HG03159 (cell line): ENCODE data around the gene SLC48A1.

Source experiments
- ATAC-seq: cut with Tn5 transposase; IDR thresholded peaks from one replicate; pipeline ENCODE4 v1.9.1; 2021; ENCODE audit warnings: mild to moderate bottlenecking, moderate library complexity; ENCODE audit not compliant: unreplicated experiment

Gene SLC48A1

GRCh38 chr12:47821346-47821706 is 48.3 kb downstream of the SLC48A1 start:
- no peak for ATAC-seq

- no peak for ATAC-seq
Observed at GRCh38 chr12:47822401-47822800, 49.4 kb downstream of the SLC48A1 start.

GRCh38 chr12:47822863-47823262 is 49.8 kb downstream of the SLC48A1 start:
- ATAC-seq: no peak

DNA sequence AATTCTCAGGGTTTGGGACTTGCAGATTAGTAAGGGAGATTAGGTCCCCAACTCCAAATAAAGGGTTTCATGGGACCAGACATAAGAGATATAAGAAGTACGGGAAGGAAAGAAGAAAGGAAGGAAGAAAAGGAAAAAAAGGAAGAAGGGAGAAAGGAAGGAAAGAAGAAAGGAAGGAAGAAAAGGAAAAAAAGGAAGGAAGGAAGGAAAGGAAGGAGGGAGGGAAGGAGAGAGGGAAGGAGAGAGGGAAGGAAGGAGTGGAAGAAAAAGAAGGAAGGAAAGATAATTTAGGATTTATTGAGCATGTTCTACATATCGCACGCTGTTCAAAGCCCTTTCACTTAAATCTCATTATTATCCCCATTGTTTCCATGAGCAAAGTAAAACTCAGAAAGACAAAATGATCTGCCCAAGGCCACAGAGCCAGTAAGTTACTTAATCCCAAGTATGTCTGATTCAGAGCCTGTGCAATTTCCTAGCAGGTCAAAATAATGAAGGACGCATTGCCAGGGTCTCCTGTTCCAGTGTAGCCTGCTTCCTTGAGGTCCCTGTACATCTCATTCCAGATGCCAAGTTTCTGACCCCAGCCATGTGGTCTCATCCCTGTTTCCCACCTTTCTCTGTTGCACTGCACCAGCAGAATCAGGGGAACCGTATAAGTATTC is 50.5 kb downstream of the SLC48A1 start:
- no peak for ATAC-seq

GRCh38 chr12:47824198-47824597 is 51.2 kb downstream of the SLC48A1 start:
- ATAC-seq: no peak

- ATAC-seq: no peak
Observed at GRCh38 chr12:47824635-47825034, 51.6 kb downstream of the SLC48A1 start.

DNA sequence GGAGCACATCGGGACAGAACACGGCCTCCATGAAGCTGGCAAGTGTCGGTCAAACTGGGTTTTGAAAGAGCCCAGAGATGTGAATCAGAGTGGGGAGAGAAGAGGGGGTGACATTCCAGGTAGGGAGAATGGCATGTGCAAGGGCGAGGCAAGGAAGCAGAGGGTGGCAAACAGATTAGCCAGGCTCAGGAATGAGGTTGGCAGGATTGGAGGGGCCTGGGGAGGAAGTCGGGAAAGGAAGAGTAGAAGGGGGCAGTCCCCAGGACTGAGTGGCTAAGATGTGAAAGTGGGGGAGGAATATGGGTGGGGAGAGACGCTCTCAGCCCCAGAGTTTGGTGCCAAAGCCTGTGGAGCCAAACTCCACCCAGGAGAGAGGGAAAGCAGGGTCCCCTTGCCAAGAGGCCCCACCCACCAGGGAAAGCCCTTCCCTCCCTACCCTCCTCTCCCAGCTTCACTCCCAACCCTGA is 52.2 kb downstream of the SLC48A1 start:
- ATAC-seq: no peak

DNA sequence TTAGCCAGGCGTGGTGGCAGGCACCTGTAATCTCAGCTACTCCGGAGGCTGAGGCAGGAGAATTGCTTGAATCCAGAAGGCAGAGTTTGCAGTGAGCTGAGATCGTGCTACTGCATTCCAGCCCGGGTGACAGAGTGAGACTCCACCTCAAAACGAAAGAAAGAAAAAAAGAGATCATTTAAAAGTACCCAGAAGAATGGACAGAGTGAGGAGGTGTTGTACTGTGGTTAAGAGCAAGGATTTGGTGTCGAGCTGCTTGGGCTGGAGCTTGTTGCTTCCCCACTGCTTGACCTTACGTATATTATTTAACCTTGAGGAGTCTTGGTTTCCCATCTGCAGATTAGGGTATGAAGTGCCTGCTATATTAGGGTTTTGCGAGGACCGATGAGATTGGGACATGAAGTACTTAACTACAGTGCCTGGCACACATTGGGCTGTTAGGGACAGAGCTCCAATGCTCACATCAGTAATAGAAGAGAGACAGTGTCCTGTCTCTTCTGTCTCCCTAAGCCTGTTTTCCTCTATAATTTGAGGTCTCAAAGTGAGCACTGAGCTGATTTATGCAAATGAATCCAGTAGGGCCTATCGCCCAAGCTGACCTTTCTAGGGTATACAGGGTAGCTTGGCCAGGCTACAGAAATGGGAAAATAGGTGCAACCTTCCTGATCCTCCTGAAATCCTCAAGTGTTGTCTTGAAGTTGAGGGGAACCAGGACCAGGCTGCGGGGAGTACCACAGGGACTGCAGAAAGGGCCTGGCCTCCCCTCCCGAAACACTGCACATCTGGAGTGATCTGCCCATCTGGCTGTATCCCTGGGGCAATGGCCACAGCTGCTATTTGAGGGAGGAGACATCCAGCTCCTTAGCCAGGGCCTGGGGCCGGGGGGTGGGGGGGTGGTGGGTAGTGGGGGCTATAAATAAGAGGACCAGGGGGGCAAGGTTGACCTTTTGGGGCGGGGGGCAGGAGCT is 55.3 kb downstream of the SLC48A1 start:
- no peak for ATAC-seq

DNA sequence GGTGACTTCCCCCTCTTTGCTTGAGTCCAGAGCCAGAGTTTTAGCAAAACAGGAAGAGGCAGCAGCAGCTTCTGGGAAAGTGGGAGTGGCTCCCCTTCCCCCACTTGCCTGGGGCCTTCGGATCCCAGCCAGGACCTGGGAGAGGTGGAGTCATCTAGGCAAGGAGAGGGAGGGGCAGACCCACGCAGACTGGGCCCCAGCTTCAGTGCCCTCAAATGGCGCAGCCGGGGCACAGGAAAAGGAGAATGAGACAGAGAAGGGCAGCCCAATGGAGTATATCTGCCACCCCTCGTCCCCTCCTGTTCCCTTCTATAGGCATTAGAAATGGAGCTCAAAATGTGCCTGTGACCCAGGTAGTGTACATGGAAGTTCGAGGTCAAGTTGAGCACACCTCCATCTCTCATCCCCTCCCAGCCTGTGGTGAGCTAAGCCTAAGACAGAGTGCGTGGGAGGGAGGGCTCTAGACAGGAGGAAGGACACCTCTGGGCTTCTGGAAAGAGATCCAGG is 56.0 kb downstream of the SLC48A1 start:
- ATAC-seq: no peak

- no peak for ATAC-seq
Observed at GRCh38 chr12:47829584-47829983, 56.5 kb downstream of the SLC48A1 start.
